Endothelial cell of umbilical vein (primary cell): ENCODE data around the gene TOMM5. TPM values are rescaled to one million over a fixed set of nuclear protein-coding genes. Genes with fewer than 3 reads are reported as not detected.

ENCODE experiments used
- BruUV-seq: library from RNA; stranded (reverse); fragments of 400-500 nt; replicated peaks from 2 replicates; lab custom pipeline; 2021; lab: Mats Ljungman, UMichigan
- CTCF ChIA-PET: fragments of 300-600, 350-600 bp; sonication (Branson Sonifier 250); formaldehyde crosslinking; loops from one replicate; lab custom pipeline; 2021; ENCODE audit warnings: antibody characterized with exemption, inconsistent platforms; lab: Charles Lee
- POLR2A ChIA-PET: fragments of 300-600, 350-600 bp; sonication (Branson Sonifier 250); formaldehyde crosslinking; loops from one replicate; lab custom pipeline; 2021; ENCODE audit warnings: antibody characterized with exemption, inconsistent platforms; lab: Charles Lee
- DNase-seq: peaks from one replicate; pipeline ENCODE4 v3.0.0-alpha.2; 2011; ENCODE audit warnings: low read depth, low spot score
- FAIRE-seq: peaks from 2 replicates; lab custom pipeline; 2011; peaks lifted over from hg19 to GRCh38; lab: Jason Lieb, UNC
- H2AFZ ChIP-seq: 2 replicates; pipeline ENCODE4 v1.6.0; 2012; ENCODE audit warnings: low read depth, low read length, control low read depth, inconsistent platforms
- H3K27ac ChIP-seq: 2 replicates; pipeline ENCODE4 v1.5.1; 2011; ENCODE audit warnings: low read depth, mild to moderate bottlenecking, control low read depth, low read length, moderate library complexity; ENCODE audit not compliant: insufficient read depth
- H3K27me3 ChIP-seq, 2 experiments: 2 replicates each; pipeline versions ENCODE4 v1.6.0 to v1.6.1; 2011; ENCODE audit warnings: low read length in 2 of 2, mixed read lengths in 1 of 2; ENCODE audit not compliant: control insufficient read depth in 2 of 2, insufficient read depth in 2 of 2
- H3K36me3 ChIP-seq, 2 experiments: 2 replicates in 1 of 2; 3 replicates in 1 of 2; pipeline ENCODE4 v1.5.1; 2011; ENCODE audit warnings: low read length in 2 of 2, mild to moderate bottlenecking in 1 of 2, moderate library complexity in 1 of 2; ENCODE audit not compliant: control insufficient read depth in 2 of 2, insufficient read depth in 2 of 2; ENCODE audit errors: extremely low read depth in 1 of 2
- H3K4me1 ChIP-seq: 3 replicates; pipeline ENCODE4 v1.5.1; 2011; ENCODE audit warnings: mild to moderate bottlenecking, low read length; ENCODE audit not compliant: control insufficient read depth, insufficient read depth; ENCODE audit errors: extremely low read depth
- H3K4me2 ChIP-seq: 2 replicates; pipeline ENCODE4 v1.6.1; 2011; ENCODE audit warnings: low read length, control low read depth, mixed read lengths; ENCODE audit not compliant: insufficient read depth
- H3K4me3 ChIP-seq, 3 experiments: fragments of 200-600 bp in 1 of 3; sonication (generic), shearing (Covaris generic) in 1 of 3; replicated peaks in 1 of 3; 2 replicates each; pipeline ENCODE4 v1.5.1; 2011 to 2016; ENCODE audit warnings: control low read depth in 3 of 3, low read length in 3 of 3, mild to moderate bottlenecking in 2 of 3, inconsistent platforms in 1 of 3, low read depth in 1 of 3, moderate library complexity in 1 of 3; ENCODE audit not compliant: insufficient read depth in 1 of 3
- H3K79me2 ChIP-seq: 2 replicates; pipeline ENCODE4 v1.6.0; 2012; ENCODE audit warnings: low read length, inconsistent platforms; ENCODE audit not compliant: control insufficient read depth, insufficient read depth
- H3K9ac ChIP-seq: replicated peaks from 2 replicates; pipeline ENCODE3; 2011; ENCODE audit warnings: low read length, control low read depth; ENCODE audit not compliant: insufficient read depth; ENCODE audit errors: extremely low read depth
- H3K9me1 ChIP-seq: replicated peaks from 3 replicates; pipeline ENCODE4 v1.6.0; 2011; ENCODE audit warnings: mild to moderate bottlenecking, low read length; ENCODE audit not compliant: control insufficient read depth, insufficient read depth; ENCODE audit errors: extremely low read depth
- H3K9me3 ChIP-seq: replicated peaks from 2 replicates; pipeline ENCODE4 v1.5.1; 2012; ENCODE audit warnings: low read length, inconsistent platforms; ENCODE audit not compliant: control insufficient read depth, insufficient read depth
- H4K20me1 ChIP-seq: replicated peaks from 2 replicates; pipeline ENCODE3; 2011; ENCODE audit warnings: mild to moderate bottlenecking, low read length; ENCODE audit not compliant: control insufficient read depth, insufficient read depth; ENCODE audit errors: extremely low read depth
- FOS ChIP-seq: IDR thresholded peaks from 2 replicates; pipeline ENCODE4 v1.6.1; 2011; ENCODE audit warnings: mild to moderate bottlenecking, low read length, moderate library complexity, borderline replicate concordance; ENCODE audit not compliant: insufficient read depth
- GATA2 ChIP-seq: IDR thresholded peaks from 2 replicates; pipeline ENCODE4 v1.7.0; 2011; ENCODE audit warnings: low read depth, mild to moderate bottlenecking, moderate library complexity, mixed read lengths, low read length; ENCODE audit not compliant: insufficient read length, insufficient read depth
- JUN ChIP-seq: IDR thresholded peaks from 2 replicates; pipeline ENCODE4 v1.6.1; 2011; ENCODE audit warnings: borderline replicate concordance, low read depth; ENCODE audit not compliant: insufficient read length, insufficient read depth
- MYC ChIP-seq: IDR thresholded peaks from one replicate; pipeline ENCODE4 v1.6.1; 2011; ENCODE audit warnings: mild to moderate bottlenecking, low read depth, low read length
- POLR2A ChIP-seq: IDR thresholded peaks from 2 replicates; pipeline ENCODE4 v1.6.1; 2012; ENCODE audit warnings: low read depth, mild to moderate bottlenecking, control low read depth, low read length
- dilution Hi-C: fragments of 300-500 bp; cut with MboI; formaldehyde crosslinking; loops from one replicate; pipeline ENCODE4 v1.15.0; 2019; ENCODE audit warnings: low sequenced_read_pairs; ENCODE audit not compliant: extremely low pct_ligation_motif_present
- intact Hi-C: fragments of 100-400 bp; cut with micrococcal nuclease; formaldehyde crosslinking; loops from one replicate; pipeline ENCODE4 v1.10.0; 2022
- polyA plus RNA-seq, 4 experiments: library from polyadenylated mRNA; depleted of rRNA in 3 of 4; stranded (reverse) in 3 of 4; unstranded in 1 of 4; fragments of >200 nt; gene quantifications; 2 replicates each; pipeline versions ENCODE4 v1.2.1 to v1.2.3, GENCODE V29; 2011 to 2012; ENCODE audit warnings: missing spikeins in 1 of 4
- total RNA-seq: library from RNA; stranded (reverse); gene quantifications from 2 replicates; pipeline ENCODE4 v1.2.3, GENCODE V29; 2021
- TF ChIP-seq, protein P1 (sequence below), 2 donors: IDR thresholded peaks; 1 replicate in 1 of 2; 2 replicates in 1 of 2; pipeline ENCODE4 v1.5.1; 2011; ENCODE audit warnings: low read length in 2 of 2, mild to moderate bottlenecking in 2 of 2, moderate library complexity in 2 of 2, control low read depth in 1 of 2, inconsistent platforms in 1 of 2, low read depth in 1 of 2; ENCODE audit not compliant: insufficient read depth in 1 of 2; ENCODE audit errors: extremely low read depth in 1 of 2
- TF ChIP-seq, protein P2 (sequence below): IDR thresholded peaks from 2 replicates; pipeline ENCODE4 v1.6.1; 2011; ENCODE audit not compliant: insufficient read depth, insufficient read length

The TOMM5 gene
- total and polyA plus RNA-seq, 2 donors (not counting 3 experiments of a cell fraction or from before 2014, with no cell fraction given) = 122 to 147 TPM

- dilution Hi-C loops (no loop called here), intact Hi-C loops (no loop called here)
- Histone ChIP-seq H3K27me3 (peaks cover 11 to 26% of the 10 kb centered on the region in 2 experiments), H3K9me1 (no peaks in the 10 kb centered on the region), H2AFZ (no peak overlapping the region), H3K4me3 (no peak overlapping the region), H3K4me2 (no peak overlapping the region), H3K27ac (no peak overlapping the region), H3K9me3 (no peaks in the 10 kb centered on the region), H4K20me1 (no peaks in the 10 kb centered on the region), H3K79me2 (no peaks in the 10 kb centered on the region), H3K9ac (no peak overlapping the region), H3K4me1 (no peaks in the 10 kb centered on the region), H3K36me3 (no peaks in the 10 kb centered on the region)
- ChIA-PET POLR2A (no interaction called here), CTCF (interaction anchor here (2.9 kb wide), 1 partner anchor 12 kb away, joined by 8 read pairs; no protein-coding TSS in a partner anchor)
- FAIRE-seq = no peak
- TF ChIP-seq MYC = no peak
- TF ChIP-seq GATA2 = no peak
- TF ChIP-seq JUN = no peak
- TF ChIP-seq FOS = no peak
- TF ChIP-seq POLR2A = no peak
- TF ChIP-seq, protein P1, sequence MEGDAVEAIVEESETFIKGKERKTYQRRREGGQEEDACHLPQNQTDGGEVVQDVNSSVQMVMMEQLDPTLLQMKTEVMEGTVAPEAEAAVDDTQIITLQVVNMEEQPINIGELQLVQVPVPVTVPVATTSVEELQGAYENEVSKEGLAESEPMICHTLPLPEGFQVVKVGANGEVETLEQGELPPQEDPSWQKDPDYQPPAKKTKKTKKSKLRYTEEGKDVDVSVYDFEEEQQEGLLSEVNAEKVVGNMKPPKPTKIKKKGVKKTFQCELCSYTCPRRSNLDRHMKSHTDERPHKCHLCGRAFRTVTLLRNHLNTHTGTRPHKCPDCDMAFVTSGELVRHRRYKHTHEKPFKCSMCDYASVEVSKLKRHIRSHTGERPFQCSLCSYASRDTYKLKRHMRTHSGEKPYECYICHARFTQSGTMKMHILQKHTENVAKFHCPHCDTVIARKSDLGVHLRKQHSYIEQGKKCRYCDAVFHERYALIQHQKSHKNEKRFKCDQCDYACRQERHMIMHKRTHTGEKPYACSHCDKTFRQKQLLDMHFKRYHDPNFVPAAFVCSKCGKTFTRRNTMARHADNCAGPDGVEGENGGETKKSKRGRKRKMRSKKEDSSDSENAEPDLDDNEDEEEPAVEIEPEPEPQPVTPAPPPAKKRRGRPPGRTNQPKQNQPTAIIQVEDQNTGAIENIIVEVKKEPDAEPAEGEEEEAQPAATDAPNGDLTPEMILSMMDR (IDR thresholded peaks at IDR 0.05; ENCODE audit: extremely low read depth in 1 of 2, insufficient read depth in 1 of 2, low read depth in 1 of 2, low read length in 2 of 2) = no peak
- TF ChIP-seq, protein P2, sequence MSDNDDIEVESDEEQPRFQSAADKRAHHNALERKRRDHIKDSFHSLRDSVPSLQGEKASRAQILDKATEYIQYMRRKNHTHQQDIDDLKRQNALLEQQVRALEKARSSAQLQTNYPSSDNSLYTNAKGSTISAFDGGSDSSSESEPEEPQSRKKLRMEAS = no peak
- DNase-seq = no peak
- BruUV-seq = no TSS peak
These were observed 46.8 kb upstream of the TOMM5 start for GRCh38 chr9:37639109-37639762.
